ENCODE results near the gene SUN2. TPM values are rescaled to one million over a fixed set of nuclear protein-coding genes. Genes with fewer than 3 reads are reported as not detected.

Gene SUN2
- total and polyA plus RNA-seq, 2 of the 13 experiments (the other 11 are each of a cell fraction or from before 2014, with no cell fraction given): 45.6 to 56.6 TPM

GRCh38 chr22:38705235-38706100, 50.3 kb downstream of the SUN2 start, which contains the start of gene GTPBP1 (continued):
- TF ChIP-seq AKNA (CRISPR knock-in tag; IDR thresholded peaks at IDR 0.05; ENCODE audit: borderline replicate concordance): no peak
- no peak for TF ChIP-seq MXD4 (CRISPR knock-in tag; IDR thresholded peaks at IDR 0.05)
- 0 out of 2 replicates have a peak, but pooled peaks have one; percentile 59 for TF ChIP-seq ZNF225 (CRISPR knock-in tag; IDR thresholded peaks at IDR 0.05)
- no peak for TF ChIP-seq WIZ (CRISPR knock-in tag; IDR thresholded peaks at IDR 0.05)
- TF ChIP-seq SKI (IDR thresholded peaks at IDR 0.05; ENCODE audit: partially characterized antibody): no peak
- TF ChIP-seq RFX1 (IDR thresholded peaks at IDR 0.05): no peak
- no peak for TF ChIP-seq ZNF75D (CRISPR knock-in tag; IDR thresholded peaks at IDR 0.05; ENCODE audit: borderline replicate concordance)
- no peak for TF ChIP-seq DNMT3B (CRISPR knock-in tag; conservative IDR thresholded peaks at IDR 0.05)
- TF ChIP-seq EHMT2 (IDR thresholded peaks at IDR 0.05; ENCODE audit: borderline replicate concordance, low read depth, low read length): no peak
- TF ChIP-seq ASH2L (IDR thresholded peaks at IDR 0.05; ENCODE audit: insufficient read length, low read depth, low read length): no peak
- peak; percentile 94 for TF ChIP-seq YY1 (IDR thresholded peaks at IDR 0.05; ENCODE audit: insufficient read depth, insufficient replicate concordance, low read depth, low read length)
- TF ChIP-seq KAT7 (CRISPR knock-in tag; IDR thresholded peaks at IDR 0.05; ENCODE audit: borderline replicate concordance): no peak
- no peak for TF ChIP-seq ZNF790 (CRISPR knock-in tag; IDR thresholded peaks at IDR 0.05; ENCODE audit: borderline replicate concordance)
- TF ChIP-seq SNAI1 (CRISPR knock-in tag; IDR thresholded peaks at IDR 0.05; ENCODE audit: borderline replicate concordance): no peak
- no peak for TF ChIP-seq AFF4 (CRISPR knock-in tag; IDR thresholded peaks at IDR 0.05)
- peak; percentile 85 for TF ChIP-seq TFDP1 (CRISPR knock-in tag; IDR thresholded peaks at IDR 0.05; ENCODE audit: borderline replicate concordance)
- no peak for TF ChIP-seq ZNF432 (CRISPR knock-in tag; IDR thresholded peaks at IDR 0.05; ENCODE audit: borderline replicate concordance)
- TF ChIP-seq NR2F1 (CRISPR knock-in tag; IDR thresholded peaks at IDR 0.05): no peak
- TF ChIP-seq ZNF782 (CRISPR knock-in tag; IDR thresholded peaks at IDR 0.05; ENCODE audit: borderline replicate concordance): no peak

Data from HepG2 (cell line).